Measurements from ENCODE around the gene PTPRG. TPM values are rescaled to one million over a fixed set of nuclear protein-coding genes. Genes with fewer than 3 reads are reported as not detected.

PTPRG gene
- total RNA-seq, 2 experiments from 2014 or later, result 0.13 to 0.70 TPM

GRCh38 chr3:61937477-61937876, 376.1 kb downstream of the PTPRG start:
- Histone ChIP-seq H3K4me2 (ENCODE audit: low read length) (no peak overlapping the region), H4K20me1 (ENCODE audit: insufficient read depth, low read length) (no peaks in the 10 kb centered on the region), H3K9me3 (ENCODE audit: low read length) (no peaks in the 10 kb centered on the region), H3K36me3 (ENCODE audit: insufficient read depth, low read length) (no peaks in the 10 kb centered on the region), H2AFZ (ENCODE audit: low read length) (no peak overlapping the region), H3K79me2 (ENCODE audit: insufficient read depth, low read depth, low read length) (no peaks in the 10 kb centered on the region), H3K27ac (ENCODE audit: low read depth, low read length, poor library complexity, severe bottlenecking) (no peak overlapping the region), H3K4me3 (ENCODE audit: low read depth, low read length, poor library complexity, severe bottlenecking) (no peak overlapping the region), H3K9me2 (ENCODE audit: insufficient read depth, low read length) (no peaks in the 10 kb centered on the region), H3K4me1 (ENCODE audit: insufficient read depth, low read length, poor library complexity, severe bottlenecking) (no peaks in the 10 kb centered on the region)
- DNase-seq (ENCODE audit: low spot score), result no peak
- intact Hi-C loops (cut with micrococcal nuclease; ENCODE audit: unreplicated experiment), result no loop called here
- ChIA-PET CTCF (ENCODE audit: unreplicated experiment) (no interaction called here), POLR2A (interaction anchor here (1.2 kb wide), 1 partner anchor 47 kb away, joined by 3 read pairs; no protein-coding TSS in a partner anchor)
- TF ChIP-seq EZH2phosphoT487 (IDR thresholded peaks at IDR 0.05; ENCODE audit: borderline replicate concordance, low read depth, low read length), result no peak
- TF ChIP-seq, protein P1, sequence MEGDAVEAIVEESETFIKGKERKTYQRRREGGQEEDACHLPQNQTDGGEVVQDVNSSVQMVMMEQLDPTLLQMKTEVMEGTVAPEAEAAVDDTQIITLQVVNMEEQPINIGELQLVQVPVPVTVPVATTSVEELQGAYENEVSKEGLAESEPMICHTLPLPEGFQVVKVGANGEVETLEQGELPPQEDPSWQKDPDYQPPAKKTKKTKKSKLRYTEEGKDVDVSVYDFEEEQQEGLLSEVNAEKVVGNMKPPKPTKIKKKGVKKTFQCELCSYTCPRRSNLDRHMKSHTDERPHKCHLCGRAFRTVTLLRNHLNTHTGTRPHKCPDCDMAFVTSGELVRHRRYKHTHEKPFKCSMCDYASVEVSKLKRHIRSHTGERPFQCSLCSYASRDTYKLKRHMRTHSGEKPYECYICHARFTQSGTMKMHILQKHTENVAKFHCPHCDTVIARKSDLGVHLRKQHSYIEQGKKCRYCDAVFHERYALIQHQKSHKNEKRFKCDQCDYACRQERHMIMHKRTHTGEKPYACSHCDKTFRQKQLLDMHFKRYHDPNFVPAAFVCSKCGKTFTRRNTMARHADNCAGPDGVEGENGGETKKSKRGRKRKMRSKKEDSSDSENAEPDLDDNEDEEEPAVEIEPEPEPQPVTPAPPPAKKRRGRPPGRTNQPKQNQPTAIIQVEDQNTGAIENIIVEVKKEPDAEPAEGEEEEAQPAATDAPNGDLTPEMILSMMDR (conservative IDR thresholded peaks at IDR 0.05; ENCODE audit: low read length), result no peak
- no TSS peak for BruUV-seq (replicated peaks)

- Histone ChIP-seq H3K79me2 (ENCODE audit: insufficient read depth, low read depth, low read length) (no peaks in the 10 kb centered on the region), H3K36me3 (ENCODE audit: insufficient read depth, low read length) (no peaks in the 10 kb centered on the region), H3K27ac (ENCODE audit: low read depth, low read length, poor library complexity, severe bottlenecking) (no peak overlapping the region), H3K9me3 (ENCODE audit: low read length) (no peaks in the 10 kb centered on the region), H3K9me2 (ENCODE audit: insufficient read depth, low read length) (no peaks in the 10 kb centered on the region), H3K4me1 (ENCODE audit: insufficient read depth, low read length, poor library complexity, severe bottlenecking) (no peaks in the 10 kb centered on the region), H3K4me2 (ENCODE audit: low read length) (no peak overlapping the region), H3K4me3 (ENCODE audit: low read depth, low read length, poor library complexity, severe bottlenecking) (no peak overlapping the region), H2AFZ (ENCODE audit: low read length) (no peak overlapping the region), H4K20me1 (ENCODE audit: insufficient read depth, low read length) (no peaks in the 10 kb centered on the region)
- no peak for DNase-seq (ENCODE audit: low spot score)
- intact Hi-C loops (cut with micrococcal nuclease; ENCODE audit: unreplicated experiment), result no loop called here
- POLR2A ChIA-PET, result interaction anchor here (0.9 kb wide), 1 partner anchor 50 kb away, joined by 3 read pairs; no protein-coding TSS in a partner anchor
- no TSS peak for BruUV-seq (replicated peaks)
- CTCF ChIA-PET (ENCODE audit: unreplicated experiment), result no interaction called here
- no peak for TF ChIP-seq EZH2phosphoT487 (IDR thresholded peaks at IDR 0.05; ENCODE audit: borderline replicate concordance, low read depth, low read length)
- TF ChIP-seq, protein P1 (conservative IDR thresholded peaks at IDR 0.05; ENCODE audit: low read length), result no peak
Measured at GRCh38 chr3:61938878-61939549, 377.6 kb downstream of the PTPRG start.

DNA sequence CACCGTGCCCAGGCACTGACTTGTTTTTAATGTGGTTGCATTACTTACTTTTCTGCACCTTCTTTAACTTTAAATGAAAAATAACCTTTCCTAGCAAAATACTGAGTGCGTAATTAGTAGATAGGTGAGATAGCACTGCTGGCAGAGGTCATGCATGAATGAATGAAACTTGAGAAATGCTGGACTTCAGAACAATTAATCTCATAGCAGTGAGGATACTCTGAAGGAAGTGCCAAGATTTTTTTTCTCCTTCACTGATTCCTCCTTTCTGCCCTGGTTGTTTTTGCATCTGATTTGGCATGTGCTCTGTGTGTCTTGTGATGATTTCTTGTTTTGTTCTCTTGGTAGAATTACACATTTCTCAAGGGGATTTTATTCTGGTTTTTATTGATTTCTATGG, 378.9 kb downstream of the PTPRG start:
- Histone ChIP-seq H3K79me2 (ENCODE audit: insufficient read depth, low read depth, low read length) (no peaks in the 10 kb centered on the region), H3K4me1 (ENCODE audit: insufficient read depth, low read length, poor library complexity, severe bottlenecking) (no peaks in the 10 kb centered on the region), H3K9me2 (ENCODE audit: insufficient read depth, low read length) (no peaks in the 10 kb centered on the region), H3K36me3 (ENCODE audit: insufficient read depth, low read length) (no peaks in the 10 kb centered on the region), H3K4me3 (ENCODE audit: low read depth, low read length, poor library complexity, severe bottlenecking) (no peak overlapping the region), H3K9me3 (ENCODE audit: low read length) (no peaks in the 10 kb centered on the region), H3K27ac (ENCODE audit: low read depth, low read length, poor library complexity, severe bottlenecking) (no peak overlapping the region), H4K20me1 (ENCODE audit: insufficient read depth, low read length) (no peaks in the 10 kb centered on the region), H3K4me2 (ENCODE audit: low read length) (no peak overlapping the region), H2AFZ (ENCODE audit: low read length) (no peak overlapping the region)
- intact Hi-C loops (cut with micrococcal nuclease; ENCODE audit: unreplicated experiment), result no loop called here
- BruUV-seq (replicated peaks), result no TSS peak
- ChIA-PET CTCF (ENCODE audit: unreplicated experiment) (no interaction called here), POLR2A (interaction anchor here (0.7 kb wide), 1 partner anchor 30 kb away, joined by 3 read pairs; no protein-coding TSS in a partner anchor)
- no peak for DNase-seq (ENCODE audit: low spot score)
- TF ChIP-seq, protein P1 (conservative IDR thresholded peaks at IDR 0.05; ENCODE audit: low read length), result no peak
- no peak for TF ChIP-seq EZH2phosphoT487 (IDR thresholded peaks at IDR 0.05; ENCODE audit: borderline replicate concordance, low read depth, low read length)
